ELF-1 (cell line): Measurements from ENCODE around the gene CGRRF1.

Experiments used
- DNase-seq: peaks from one replicate; pipeline ENCODE4 v3.0.0-alpha.2; 2016; ENCODE audit warnings: low read depth, low spot score

Gene CGRRF1

GRCh38 chr14:54574528-54574927 is 64.8 kb downstream of the CGRRF1 start:
- no peak for DNase-seq

DNA sequence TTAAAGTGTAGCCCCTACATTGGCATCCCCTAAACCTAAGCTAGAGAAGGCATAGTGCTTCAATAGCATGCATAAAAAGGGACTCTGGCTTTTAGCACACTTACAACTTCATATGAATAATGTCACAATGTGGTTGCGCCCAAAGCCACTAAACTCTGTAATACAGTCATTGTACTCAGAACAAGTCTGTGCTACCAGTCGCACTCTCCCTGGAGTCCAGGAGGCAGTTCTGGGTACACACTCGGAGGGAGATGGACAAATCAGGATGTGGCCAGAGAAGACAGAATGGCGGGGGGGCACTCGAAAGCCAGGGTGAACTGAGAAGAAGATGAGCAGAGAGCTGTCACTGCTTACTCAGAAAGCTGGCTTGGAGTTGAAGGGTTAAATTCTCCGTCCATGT is 67.8 kb downstream of the CGRRF1 start:
- no peak for DNase-seq

- DNase-seq, result no peak
These were observed 68.3 kb downstream of the CGRRF1 start for GRCh38 chr14:54577977-54578376.

DNA sequence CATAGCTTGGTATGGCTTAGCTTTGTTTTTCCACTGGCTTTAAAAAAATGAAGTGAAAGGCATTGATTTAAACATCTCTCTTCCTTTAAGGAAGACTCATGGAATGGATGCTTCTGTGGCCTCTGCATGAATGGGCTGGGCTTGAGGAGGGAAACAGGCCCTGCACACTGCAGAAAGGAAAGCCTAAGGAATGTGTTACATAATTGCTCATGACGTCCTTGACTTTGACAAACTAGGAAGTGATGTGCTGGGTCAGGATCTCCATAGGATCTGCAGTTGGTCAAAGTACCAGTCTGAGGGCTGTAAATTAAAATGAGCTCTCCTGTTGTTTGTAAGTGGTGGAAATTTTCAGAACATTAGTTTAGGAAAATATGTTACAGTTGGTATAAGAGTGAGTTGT is 69.9 kb downstream of the CGRRF1 start:
- no peak for DNase-seq

- DNase-seq, result no peak
These were observed 71.2 kb downstream of the CGRRF1 start for GRCh38 chr14:54580933-54581332.

DNA sequence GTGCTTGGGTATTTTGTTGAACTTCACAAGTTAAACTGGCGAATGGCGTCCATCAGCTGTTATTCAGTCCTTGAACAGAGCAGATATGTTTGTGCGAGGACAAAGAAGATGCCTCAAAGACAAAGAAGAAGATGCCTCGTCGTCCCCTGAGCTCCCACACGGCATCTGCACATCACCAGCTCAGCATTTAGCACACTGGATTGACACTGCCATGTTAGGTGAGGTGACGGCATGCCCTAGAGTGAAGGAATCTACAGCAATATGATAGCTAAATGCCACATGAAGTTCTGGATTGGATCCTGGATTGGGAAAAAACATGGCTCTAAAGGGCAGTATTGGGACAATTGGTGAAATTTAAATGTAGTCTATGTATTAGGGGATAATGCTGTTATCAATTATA is 72.6 kb downstream of the CGRRF1 start:
- DNase-seq, result no peak

GRCh38 chr14:54584097-54584496 is 74.4 kb downstream of the CGRRF1 start:
- no peak for DNase-seq

DNA sequence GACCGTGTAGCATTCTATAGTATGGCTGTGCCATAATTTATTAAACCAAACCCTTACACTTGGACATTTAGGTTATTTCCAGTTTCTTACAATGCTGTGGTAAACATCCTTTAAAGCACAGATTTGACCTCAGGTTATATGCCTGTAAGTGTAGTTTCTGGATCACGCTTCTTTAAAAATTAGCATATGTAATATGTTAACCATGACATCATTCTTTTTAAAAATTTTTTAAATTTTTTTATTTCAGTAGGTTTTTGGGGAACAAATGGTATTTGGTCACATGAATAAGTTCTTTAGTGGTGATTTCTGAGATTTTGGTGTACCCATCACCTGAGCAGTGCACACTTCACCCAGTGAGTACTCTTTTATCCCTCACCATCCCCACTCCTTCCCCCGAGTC is 75.5 kb downstream of the CGRRF1 start:
- DNase-seq, result no peak
